ENCODE results near the gene FSIP1. TPM values are rescaled to one million over a fixed set of nuclear protein-coding genes. Genes with fewer than 3 reads are reported as not detected.

The FSIP1 gene
- 0.20 and 0.25 TPM in 2 replicates for total RNA-seq

DNA sequence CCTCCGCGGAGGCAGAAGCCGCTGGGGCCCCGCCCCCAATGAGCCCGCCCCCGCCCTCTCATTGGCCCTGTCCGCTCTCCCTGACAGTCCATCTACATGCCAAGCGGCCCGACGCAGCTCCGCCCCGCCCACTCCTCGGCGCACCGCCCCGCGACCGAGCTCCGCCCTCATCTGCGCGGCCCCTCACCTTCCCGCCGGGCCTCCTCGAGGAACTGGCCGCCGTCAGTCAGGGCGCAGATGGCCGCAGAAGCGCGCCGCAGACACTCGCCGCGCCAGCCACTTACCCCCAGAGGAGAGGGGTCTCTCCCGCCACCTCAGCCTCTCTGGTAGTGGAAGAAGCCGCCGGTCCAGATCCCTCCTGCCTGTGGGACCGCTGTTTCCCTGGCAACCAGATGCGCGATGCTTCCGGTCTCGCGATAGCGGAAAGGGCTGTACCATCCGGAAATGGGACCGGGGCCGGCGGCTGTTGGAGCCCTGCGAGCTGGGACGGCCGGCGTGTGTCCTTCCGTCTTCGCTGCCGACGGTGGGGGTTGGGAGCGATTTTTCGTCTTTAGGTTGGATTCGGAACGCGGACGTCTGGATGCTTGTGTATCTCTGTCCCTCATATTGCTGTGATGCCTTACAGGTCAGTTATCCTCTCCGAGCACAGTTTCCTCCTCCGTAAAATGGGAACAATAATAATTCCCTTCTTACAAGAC lies at the start of gene FSIP1:
FSIP1 (minus strand) TSS at position 401 of the 698 bp plus-strand sequence. CDS start 6,317 bp downstream, outside the sequence.

DNA sequence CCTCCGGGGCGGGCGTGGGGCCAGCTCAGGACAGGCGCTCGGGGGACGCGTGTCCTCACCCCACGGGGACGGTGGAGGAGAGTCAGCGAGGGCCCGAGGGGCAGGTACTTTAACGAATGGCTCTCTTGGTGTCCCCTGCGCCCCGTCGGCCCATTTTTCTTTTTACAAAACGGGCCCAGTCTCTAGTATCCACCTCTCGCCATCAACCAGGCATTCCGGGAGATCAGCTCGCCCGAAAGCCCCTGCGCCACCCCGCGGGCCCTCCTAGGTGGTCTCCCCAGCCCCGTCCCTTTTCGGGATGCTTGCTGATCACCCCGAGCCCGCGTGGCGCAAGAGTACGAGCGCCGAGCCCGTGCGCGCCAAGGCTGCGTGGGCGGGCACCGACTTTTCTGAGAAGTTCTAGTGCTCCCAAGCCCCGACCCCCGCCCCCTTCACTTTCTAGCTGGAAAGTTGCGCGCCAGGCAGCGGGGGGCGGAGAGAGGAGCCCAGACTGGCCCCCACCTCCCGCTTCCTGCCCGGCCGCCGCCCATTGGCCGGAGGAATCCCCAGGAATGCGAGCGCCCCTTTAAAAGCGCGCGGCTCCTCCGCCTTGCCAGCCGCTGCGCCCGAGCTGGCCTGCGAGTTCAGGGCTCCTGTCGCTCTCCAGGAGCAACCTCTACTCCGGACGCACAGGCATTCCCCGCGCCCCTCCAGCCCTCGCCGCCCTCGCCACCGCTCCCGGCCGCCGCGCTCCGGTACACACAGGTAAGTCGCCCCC lies 202.0 kb downstream of the FSIP1 start, which contains the start of gene THBS1:
THBS1 (plus strand) TSS at position 595 of the 757 bp plus-strand sequence. CDS start 779 bp downstream, outside the sequence.

Other genes with a start within 250 kb of the FSIP1 start
- 571 and 614 TPM in 2 replicates for gene THBS1, start 201.8 kb downstream of the FSIP1 start, total RNA-seq
- 38.0 and 40.3 TPM in 2 replicates for gene GPR176, start 137.4 kb upstream of the FSIP1 start, total RNA-seq
- gene EIF2AK4, start 151.3 kb upstream of the FSIP1 start, total RNA-seq: 42.6 and 50.9 TPM in 2 replicates

All from cardiac ventricle fibroblast (primary cell).